GM23248 (cell line): ENCODE results near the gene BLCAP. TPM values are rescaled to one million over a fixed set of nuclear protein-coding genes. Genes with fewer than 3 reads are reported as not detected.
"Not testable (repeated sequence)": the region's sequence is repeated elsewhere in the genome, so short reads cannot be mapped to it uniquely, and the experiment has no call there.

Source experiments
- DNase-seq: peaks from one replicate; pipeline ENCODE4 v3.0.0-alpha.2; 2015
- H2AFZ ChIP-seq: fragments of 200-600 bp; sonication (generic); 2 replicates; pipeline ENCODE4 v1.6.1; 2016; ENCODE audit warnings: antibody characterized with exemption
- H3F3A ChIP-seq: fragments of 200-600 bp; sonication (generic); 2 replicates; pipeline ENCODE4 v1.6.1; 2016; ENCODE audit warnings: mild to moderate bottlenecking, antibody characterized with exemption, mixed run types; ENCODE audit not compliant: insufficient read depth
- H3K27ac ChIP-seq: fragments of 200-600 bp; sonication (generic); 2 replicates; pipeline ENCODE4 v1.5.1; 2016; ENCODE audit warnings: mild to moderate bottlenecking
- H3K27me3 ChIP-seq: fragments of 200-600 bp; sonication (generic); replicated peaks from 2 replicates; pipeline ENCODE4 v1.6.1; 2016; ENCODE audit warnings: mild to moderate bottlenecking; ENCODE audit not compliant: insufficient read depth
- H3K36me3 ChIP-seq: fragments of 200-600 bp; sonication (generic); 2 replicates; pipeline ENCODE4 v1.6.1; 2016; ENCODE audit warnings: low read depth, mild to moderate bottlenecking
- H3K4me1 ChIP-seq: fragments of 200-600 bp; sonication (generic); 2 replicates; pipeline ENCODE4 v1.6.1; 2016; ENCODE audit warnings: mild to moderate bottlenecking; ENCODE audit not compliant: insufficient read depth
- H3K4me2 ChIP-seq: fragments of 200-600 bp; sonication (generic); one replicate; pipeline ENCODE4 v1.6.1; 2016; ENCODE audit warnings: mild to moderate bottlenecking; ENCODE audit not compliant: unreplicated experiment
- H3K4me3 ChIP-seq: fragments of 200-600 bp; sonication (generic); 2 replicates; pipeline ENCODE4 v1.5.1; 2016; ENCODE audit warnings: mild to moderate bottlenecking
- H3K79me2 ChIP-seq: fragments of 200-600 bp; sonication (generic); 2 replicates; pipeline ENCODE4 v1.6.1; 2016; ENCODE audit warnings: mild to moderate bottlenecking; ENCODE audit not compliant: insufficient read depth
- H3K9ac ChIP-seq: fragments of 200-600 bp; sonication (generic); 2 replicates; pipeline ENCODE4 v1.6.1; 2016; ENCODE audit warnings: mild to moderate bottlenecking
- H3K9me2 ChIP-seq: fragments of 200-600 bp; sonication (generic); 2 replicates; pipeline ENCODE4 v1.6.1; 2016; ENCODE audit warnings: mixed run types, mild to moderate bottlenecking, moderate library complexity; ENCODE audit not compliant: insufficient read depth
- H3K9me3 ChIP-seq: fragments of 200-600 bp; sonication (generic); one replicate; pipeline ENCODE4 v1.6.1; 2017; ENCODE audit warnings: low read depth
- H4K20me1 ChIP-seq: fragments of 200-600 bp; sonication (generic); 2 replicates; pipeline ENCODE4 v1.6.0; 2016; ENCODE audit not compliant: insufficient read depth
- EZH2 ChIP-seq: fragments of 200-600 bp; sonication (generic); IDR thresholded peaks from 2 replicates; pipeline ENCODE4 v1.6.1; 2018; ENCODE audit warnings: antibody characterized with exemption, mild to moderate bottlenecking; ENCODE audit not compliant: insufficient read depth, poor library complexity, severe bottlenecking
- EZH2phosphoT487 ChIP-seq: fragments of 200-600 bp; sonication (generic); IDR thresholded peaks from 2 replicates; pipeline ENCODE4 v1.6.1; 2018; ENCODE audit warnings: antibody characterized with exemption, moderate library complexity, mild to moderate bottlenecking, low read depth; ENCODE audit not compliant: insufficient read depth
- WGBS, 2 experiments: methylation state at CpG; one replicate each; pipeline ENCODE4 v1.1.6; 2015 to 2017; ENCODE audit warnings: low lambda C conversion rate in 2 of 2, low coverage in 1 of 2; ENCODE audit errors: missing lambda C conversion rate in 2 of 2; 5-methylcytosine and 5-hydroxymethylcytosine counted together
- in situ Hi-C: fragments of 300-500 bp; cut with MboI; formaldehyde crosslinking; loops from 2 replicates; pipeline ENCODE4 v1.15.0; 2020
- polyA plus RNA-seq: library from polyadenylated mRNA; unstranded; fragments of >200 nt; fragmentation: Nextera tagmentation; extraction: Ambion mirVana; gene quantifications from 2 replicates; pipeline ENCODE4 v1.2.1, GENCODE V29; 2016
- total RNA-seq: library from RNA; depleted of rRNA; stranded (reverse); fragments of >200 nt; shearing (Covaris generic); gene quantifications from 2 replicates; pipeline ENCODE4 v1.2.3, GENCODE V29; 2014

Gene BLCAP
- total and polyA plus RNA-seq, 2 experiments from 2014 or later = 80.0 to 100 TPM

- in situ Hi-C loops = no loop called here
Observed at GRCh38 chr20:37559312-37560027, 31.8 kb upstream of the BLCAP start.

GRCh38 chr20:37558779-37559178 lies 31.1 kb upstream of the BLCAP start:
- no peaks in the 10 kb centered on the region for H3K36me3 ChIP-seq
- H2AFZ ChIP-seq = no peak overlapping the region
- H3K9me2 ChIP-seq = no peaks in the 10 kb centered on the region
- DNase-seq = no peak
- 67 to 70% methylated on average over 4 of the region's 4 CpGs for WGBS, 2 experiments
- H3K9me3 ChIP-seq = no peaks in the 10 kb centered on the region
- no peak overlapping the region for H3K4me3 ChIP-seq
- H3K79me2 ChIP-seq = no peaks in the 10 kb centered on the region
- H3K9ac ChIP-seq = no peak overlapping the region
- H4K20me1 ChIP-seq = no peaks in the 10 kb centered on the region
- no peak overlapping the region for H3K4me2 ChIP-seq
- TF ChIP-seq EZH2 (no peak), EZH2phosphoT487 (no peak)
- in situ Hi-C loops = no loop called here
- no peaks in the 10 kb centered on the region for H3K4me1 ChIP-seq
- peaks cover 41% of the 10 kb centered on the region; the same call in 1 of the 2 replicates for H3K27me3 ChIP-seq
- H3F3A ChIP-seq = no peaks in the 10 kb centered on the region
- H3K27ac ChIP-seq = no peak overlapping the region

More at GRCh38 chr20:37559312-37560027, 31.8 kb upstream of the BLCAP start:
- TF ChIP-seq EZH2phosphoT487 (no peak), EZH2 (no peak)
- H3K27me3 ChIP-seq = peaks cover 41% of the 10 kb centered on the region; the same call in 1 of the 2 replicates
- H3K9me2 ChIP-seq = no peaks in the 10 kb centered on the region
- H3K4me1 ChIP-seq = no peaks in the 10 kb centered on the region
- H3K9ac ChIP-seq = no peak overlapping the region
- no peak overlapping the region for H3K4me2 ChIP-seq
- H3K9me3 ChIP-seq = no peaks in the 10 kb centered on the region
- H3K27ac ChIP-seq = no peak overlapping the region
- no peaks in the 10 kb centered on the region for H4K20me1 ChIP-seq
- no peaks in the 10 kb centered on the region for H3F3A ChIP-seq
- H3K36me3 ChIP-seq = no peaks in the 10 kb centered on the region
- DNase-seq = no peak
- H3K79me2 ChIP-seq = no peaks in the 10 kb centered on the region
- no peak overlapping the region for H3K4me3 ChIP-seq
- 79 to 84% methylated on average over 11 of the region's 11 CpGs for WGBS, 2 experiments
- no peak overlapping the region for H2AFZ ChIP-seq

- Histone ChIP-seq H3F3A (no peaks in the 10 kb centered on the region), H3K27me3 (peaks cover 38% of the 10 kb centered on the region; the same call in 1 of the 2 replicates), H4K20me1 (no peaks in the 10 kb centered on the region), H3K9me3 (no peaks in the 10 kb centered on the region), H3K79me2 (no peaks in the 10 kb centered on the region), H3K27ac (no peak overlapping the region), H3K4me1 (no peaks in the 10 kb centered on the region), H3K36me3 (no peaks in the 10 kb centered on the region), H2AFZ (no peak overlapping the region), H3K9me2 (no peaks in the 10 kb centered on the region), H3K4me3 (no peak overlapping the region), H3K4me2 (no peak overlapping the region), H3K9ac (no peak overlapping the region)
- no peak for TF ChIP-seq EZH2phosphoT487
- no peak for TF ChIP-seq EZH2
- in situ Hi-C loops = no loop called here
- 56 to 60% methylated on average over 4 of the region's 4 CpGs for WGBS, 2 experiments
- DNase-seq = no peak
Observed at GRCh38 chr20:37558306-37558705, 30.6 kb upstream of the BLCAP start.

- Histone ChIP-seq H3K4me1 (no peaks in the 10 kb centered on the region), H4K20me1 (no peaks in the 10 kb centered on the region), H3K9me3 (no peaks in the 10 kb centered on the region), H3K4me2 (no peak overlapping the region), H3K9me2 (no peaks in the 10 kb centered on the region), H3K4me3 (no peak overlapping the region), H3F3A (0 out of 2 replicates have a peak, but pooled peaks cover 9% of the 10 kb centered on the region), H3K9ac (no peak overlapping the region), H2AFZ (no peak overlapping the region), H3K36me3 (no peaks in the 10 kb centered on the region), H3K79me2 (no peaks in the 10 kb centered on the region), H3K27ac (no peak overlapping the region), H3K27me3 (0 out of 2 replicates have a peak, but pooled peaks cover 23% of the 10 kb centered on the region)
- no peak for TF ChIP-seq EZH2phosphoT487
- in situ Hi-C loops = no loop called here
- no peak for DNase-seq
- 57 to 64% methylated on average over 6 of the region's 6 CpGs for WGBS, 2 experiments
Observed at GRCh38 chr20:37556538-37556937, 28.9 kb upstream of the BLCAP start.

- DNase-seq, H3K4me3 ChIP-seq, in situ Hi-C loops, H3K4me2 ChIP-seq, H2AFZ ChIP-seq, H3K36me3 ChIP-seq, H4K20me1 ChIP-seq, H3F3A ChIP-seq, H3K79me2 ChIP-seq, H3K9ac ChIP-seq, H3K9me3 ChIP-seq, H3K4me1 ChIP-seq, H3K9me2 ChIP-seq, H3K27ac ChIP-seq: not testable (repeated sequence)
- WGBS, 2 experiments = 65 to 72% methylated on average over 13 of the region's 13 CpGs
- peaks cover 23% of the 10 kb centered on the region; the same call in 1 of the 2 replicates for H3K27me3 ChIP-seq
Observed at GRCh38 chr20:37554721-37555298, 27.1 kb upstream of the BLCAP start.
